SU-DHL-6 (cell line): ENCODE data around the gene HOXB1.

Experiments used
- EZH2phosphoT487 ChIP-seq: fragments of 200-600 bp; sonication (generic), shearing (Covaris generic); conservative IDR thresholded peaks from 2 replicates; pipeline ENCODE4 v1.6.1; 2018; ENCODE audit warnings: mild to moderate bottlenecking, antibody characterized with exemption, low read length, moderate library complexity, mixed read lengths
- TF ChIP-seq, protein P1 (sequence below): fragments of 200-600 bp; sonication (generic); IDR thresholded peaks from one replicate; pipeline ENCODE4 v1.5.1; 2017; ENCODE audit warnings: antibody characterized with exemption, mild to moderate bottlenecking, low read length, moderate library complexity; ENCODE audit not compliant: insufficient read depth, poor library complexity, severe bottlenecking

DNA sequence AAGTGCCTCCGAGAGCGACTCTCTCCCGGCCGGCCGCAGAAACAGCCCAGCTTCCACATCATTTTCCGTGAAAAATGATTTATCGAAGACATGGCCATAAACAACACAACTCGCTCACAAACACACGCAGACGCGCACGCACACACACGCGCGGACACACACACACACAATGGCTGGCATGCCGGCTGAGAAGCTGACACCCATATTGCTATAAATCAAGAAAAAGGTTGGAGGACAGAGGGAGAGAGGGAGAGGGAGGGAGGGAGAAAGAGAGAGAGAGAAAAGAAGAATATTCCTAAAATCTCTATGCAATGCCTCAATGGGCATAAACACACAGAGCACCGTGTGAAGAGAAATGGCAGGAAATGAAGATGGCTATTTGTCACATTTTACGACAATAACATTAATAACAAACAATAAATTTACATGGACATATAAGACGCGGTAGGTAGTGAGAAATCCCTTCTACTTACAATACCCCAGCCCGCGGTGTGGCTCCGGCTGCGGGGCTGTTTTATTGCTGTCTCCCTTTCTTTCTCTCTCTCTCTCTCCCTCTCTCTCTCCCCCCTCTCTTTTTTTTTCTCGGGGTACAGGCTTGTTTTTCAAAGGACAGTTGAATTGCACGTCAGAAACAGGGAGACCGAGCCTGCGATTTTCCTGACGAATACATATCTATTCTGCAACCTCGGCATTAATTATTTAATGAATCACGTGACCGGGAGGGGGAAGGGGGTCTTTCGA lies 37.9 kb upstream of the HOXB1 start:
- TF ChIP-seq, protein P1, sequence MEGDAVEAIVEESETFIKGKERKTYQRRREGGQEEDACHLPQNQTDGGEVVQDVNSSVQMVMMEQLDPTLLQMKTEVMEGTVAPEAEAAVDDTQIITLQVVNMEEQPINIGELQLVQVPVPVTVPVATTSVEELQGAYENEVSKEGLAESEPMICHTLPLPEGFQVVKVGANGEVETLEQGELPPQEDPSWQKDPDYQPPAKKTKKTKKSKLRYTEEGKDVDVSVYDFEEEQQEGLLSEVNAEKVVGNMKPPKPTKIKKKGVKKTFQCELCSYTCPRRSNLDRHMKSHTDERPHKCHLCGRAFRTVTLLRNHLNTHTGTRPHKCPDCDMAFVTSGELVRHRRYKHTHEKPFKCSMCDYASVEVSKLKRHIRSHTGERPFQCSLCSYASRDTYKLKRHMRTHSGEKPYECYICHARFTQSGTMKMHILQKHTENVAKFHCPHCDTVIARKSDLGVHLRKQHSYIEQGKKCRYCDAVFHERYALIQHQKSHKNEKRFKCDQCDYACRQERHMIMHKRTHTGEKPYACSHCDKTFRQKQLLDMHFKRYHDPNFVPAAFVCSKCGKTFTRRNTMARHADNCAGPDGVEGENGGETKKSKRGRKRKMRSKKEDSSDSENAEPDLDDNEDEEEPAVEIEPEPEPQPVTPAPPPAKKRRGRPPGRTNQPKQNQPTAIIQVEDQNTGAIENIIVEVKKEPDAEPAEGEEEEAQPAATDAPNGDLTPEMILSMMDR: no peak
- no peak for TF ChIP-seq EZH2phosphoT487
